SJCRH30 (cell line): Measurements from ENCODE around the gene FIBCD1. TPM values are rescaled to one million over a fixed set of nuclear protein-coding genes. Genes with fewer than 3 reads are reported as not detected.

Experiments used
- DNase-seq, 2 experiments: peaks; one replicate each; pipeline ENCODE4 v3.0.0-alpha.2; 2015 to 2020
- H3K27ac ChIP-seq: fragments of 250-450 bp; sonication (Bioruptor Pico); 2 replicates; pipeline ENCODE4 v1.5.1; 2020; ENCODE audit warnings: mild to moderate bottlenecking, moderate library complexity
- H3K27me3 ChIP-seq: fragments of 250-450 bp; sonication (Bioruptor Pico); 2 replicates; pipeline ENCODE4 v1.5.1; 2020; ENCODE audit warnings: mild to moderate bottlenecking, moderate library complexity
- H3K36me3 ChIP-seq: fragments of 250-450 bp; sonication (Bioruptor Pico); 2 replicates; pipeline ENCODE4 v1.5.1; 2020; ENCODE audit warnings: mild to moderate bottlenecking, moderate library complexity
- H3K4me1 ChIP-seq: fragments of 250-450 bp; sonication (Bioruptor Pico); 2 replicates; pipeline ENCODE4 v1.5.1; 2020; ENCODE audit warnings: mild to moderate bottlenecking, moderate library complexity
- H3K4me3 ChIP-seq: fragments of 250-450 bp; sonication (Bioruptor Pico); 2 replicates; pipeline ENCODE4 v1.5.1; 2020; ENCODE audit warnings: mild to moderate bottlenecking, moderate library complexity
- H3K9me3 ChIP-seq: fragments of 250-450 bp; sonication (Bioruptor Pico); replicated peaks from 2 replicates; pipeline ENCODE4 v1.5.1; 2020; ENCODE audit warnings: mild to moderate bottlenecking, moderate library complexity
- total RNA-seq: library from RNA; depleted of rRNA; stranded (reverse); fragments of >200 nt; shearing (Covaris generic); gene quantifications from 2 replicates; pipeline ENCODE4 v1.2.3, GENCODE V29; 2014

FIBCD1 gene
- total RNA-seq, 1 experiment from 2014 or later: 2.8 TPM

DNA sequence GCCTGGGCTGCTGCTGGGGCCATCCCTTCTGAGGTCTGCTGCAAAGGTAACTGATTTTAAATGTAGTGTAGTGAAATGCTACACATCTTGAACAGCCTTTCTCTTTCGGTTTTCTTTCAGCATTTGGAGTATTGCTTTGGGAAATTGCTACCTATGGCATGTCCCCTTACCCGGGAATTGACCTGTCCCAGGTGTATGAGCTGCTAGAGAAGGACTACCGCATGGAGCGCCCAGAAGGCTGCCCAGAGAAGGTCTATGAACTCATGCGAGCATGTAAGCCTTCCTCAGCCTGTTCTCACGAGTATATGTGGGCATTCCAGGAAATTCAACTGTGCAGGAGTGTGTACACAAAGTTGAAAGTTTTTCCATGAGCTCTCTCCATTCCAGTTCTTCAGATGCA is 60.8 kb downstream of the FIBCD1 start:
- no peaks in the 10 kb centered on the region for H3K27me3 ChIP-seq
- H3K27ac ChIP-seq: no peak overlapping the region
- H3K4me3 ChIP-seq: no peak overlapping the region
- no peak for DNase-seq
- peaks cover 80% of the 10 kb centered on the region for H3K36me3 ChIP-seq
- H3K4me1 ChIP-seq: no peaks in the 10 kb centered on the region
- H3K9me3 ChIP-seq: no peaks in the 10 kb centered on the region

DNA sequence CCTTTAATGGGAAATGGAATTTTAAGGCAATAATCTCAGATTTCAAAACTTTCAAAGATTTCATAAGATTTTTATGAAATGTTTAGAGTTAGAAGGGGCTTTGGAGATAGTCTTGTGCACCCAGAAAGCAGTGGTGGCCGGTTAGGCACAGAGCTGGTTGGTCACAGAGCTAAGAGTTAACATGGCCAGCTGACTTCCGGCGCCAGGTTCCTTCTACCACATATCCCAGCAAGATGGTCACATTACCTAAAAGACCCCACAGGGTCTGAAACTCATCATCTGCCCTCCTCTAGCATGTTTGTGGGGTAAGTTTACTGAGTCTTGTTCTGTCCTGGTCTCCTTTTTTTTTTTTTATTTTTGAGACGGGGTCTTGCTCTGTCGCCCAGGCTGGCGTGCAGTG is 61.7 kb downstream of the FIBCD1 start:
- H3K36me3 ChIP-seq: peaks cover 82% of the 10 kb centered on the region
- H3K9me3 ChIP-seq: no peaks in the 10 kb centered on the region
- no peaks in the 10 kb centered on the region for H3K27me3 ChIP-seq
- no peak overlapping the region for H3K27ac ChIP-seq
- H3K4me1 ChIP-seq: no peaks in the 10 kb centered on the region
- DNase-seq: no peak
- no peak overlapping the region for H3K4me3 ChIP-seq

DNA sequence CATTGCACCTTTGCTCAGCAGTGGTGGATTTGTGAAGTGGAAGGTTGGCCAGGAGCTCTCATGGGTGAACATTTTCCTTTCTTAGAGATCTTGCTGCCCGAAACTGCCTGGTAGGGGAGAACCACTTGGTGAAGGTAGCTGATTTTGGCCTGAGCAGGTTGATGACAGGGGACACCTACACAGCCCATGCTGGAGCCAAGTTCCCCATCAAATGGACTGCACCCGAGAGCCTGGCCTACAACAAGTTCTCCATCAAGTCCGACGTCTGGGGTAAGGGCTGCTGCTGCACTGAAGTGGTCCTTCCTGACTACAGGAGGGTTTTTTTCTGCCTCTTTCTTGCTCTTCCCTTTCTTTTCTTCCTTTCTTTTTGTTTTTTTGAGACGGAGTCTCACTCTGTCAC is 64.3 kb downstream of the FIBCD1 start:
- H3K9me3 ChIP-seq: no peaks in the 10 kb centered on the region
- no peak for DNase-seq
- peaks cover 14% of the 10 kb centered on the region for H3K4me1 ChIP-seq
- H3K4me3 ChIP-seq: no peak overlapping the region
- peaks cover 70% of the 10 kb centered on the region for H3K36me3 ChIP-seq
- no peaks in the 10 kb centered on the region for H3K27me3 ChIP-seq
- no peak overlapping the region for H3K27ac ChIP-seq

DNA sequence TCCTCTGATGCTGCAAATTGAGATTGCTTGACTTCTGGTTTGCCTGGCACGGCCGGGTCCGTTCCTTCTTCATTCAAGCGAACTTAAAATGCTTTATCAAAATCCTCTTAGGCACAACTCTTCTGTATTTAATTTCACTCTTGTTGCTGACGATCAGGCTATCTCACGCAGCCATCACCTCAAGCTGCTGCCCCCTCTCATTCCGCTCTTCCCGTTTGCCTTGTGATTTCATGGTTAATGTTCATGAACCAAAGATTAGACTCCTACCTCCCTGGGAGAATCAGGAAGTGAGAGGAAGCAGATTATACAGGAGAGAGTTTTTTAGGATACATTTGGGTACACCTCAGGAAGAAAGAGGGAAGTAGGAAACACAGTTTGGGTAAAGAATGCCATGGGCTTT is 65.1 kb downstream of the FIBCD1 start:
- H3K27me3 ChIP-seq: no peaks in the 10 kb centered on the region
- H3K9me3 ChIP-seq: no peaks in the 10 kb centered on the region
- DNase-seq: no peak
- H3K4me3 ChIP-seq: no peak overlapping the region
- H3K36me3 ChIP-seq: peaks cover 65% of the 10 kb centered on the region
- H3K27ac ChIP-seq: no peak overlapping the region
- H3K4me1 ChIP-seq: peaks cover 14% of the 10 kb centered on the region

DNA sequence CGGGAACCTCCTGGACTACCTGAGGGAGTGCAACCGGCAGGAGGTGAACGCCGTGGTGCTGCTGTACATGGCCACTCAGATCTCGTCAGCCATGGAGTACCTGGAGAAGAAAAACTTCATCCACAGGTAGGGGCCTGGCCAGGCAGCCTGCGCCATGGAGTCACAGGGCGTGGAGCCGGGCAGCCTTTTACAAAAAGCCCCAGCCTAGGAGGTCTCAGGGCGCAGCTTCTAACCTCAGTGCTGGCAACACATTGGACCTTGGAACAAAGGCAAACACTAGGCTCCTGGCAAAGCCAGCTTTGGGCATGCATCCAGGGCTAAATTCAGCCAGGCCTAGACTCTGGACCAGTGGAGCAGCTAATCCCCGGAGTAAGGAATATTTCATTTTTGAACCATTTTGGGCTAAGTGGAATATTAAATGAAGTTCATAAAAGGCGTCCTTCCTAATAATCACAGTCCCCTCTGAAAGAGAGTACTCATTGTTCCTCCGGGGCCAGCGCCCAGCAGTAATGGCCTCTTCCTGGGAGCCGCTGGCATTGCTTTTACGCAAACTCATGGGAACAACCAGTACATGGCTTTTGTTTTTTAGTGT is 66.0 kb downstream of the FIBCD1 start:
- Histone ChIP-seq H3K4me1 (peaks cover 14% of the 10 kb centered on the region), H3K4me3 (no peak overlapping the region), H3K9me3 (no peaks in the 10 kb centered on the region), H3K27me3 (no peaks in the 10 kb centered on the region), H3K27ac (no peak overlapping the region), H3K36me3 (peaks cover 58% of the 10 kb centered on the region)
- DNase-seq: no peak

DNA sequence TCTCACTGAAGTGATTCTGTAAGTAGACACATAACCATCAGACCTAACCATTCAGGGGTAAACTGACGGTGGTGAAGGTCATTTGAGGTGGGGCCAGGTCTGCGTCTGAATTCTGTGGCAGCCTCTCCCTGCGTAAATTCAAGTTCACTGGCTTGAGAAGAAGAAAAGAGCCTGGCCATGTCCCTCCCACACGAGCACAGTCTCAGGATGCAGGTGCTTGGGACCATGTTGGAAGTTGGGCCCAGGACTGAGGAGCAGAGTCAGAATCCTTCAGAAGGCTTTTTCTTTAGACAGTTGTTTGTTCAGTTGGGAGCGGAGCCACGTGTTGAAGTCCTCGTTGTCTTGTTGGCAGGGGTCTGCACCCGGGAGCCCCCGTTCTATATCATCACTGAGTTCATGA is 66.5 kb downstream of the FIBCD1 start:
- peaks cover 14% of the 10 kb centered on the region for H3K4me1 ChIP-seq
- H3K27ac ChIP-seq: no peak overlapping the region
- H3K27me3 ChIP-seq: no peaks in the 10 kb centered on the region
- no peaks in the 10 kb centered on the region for H3K9me3 ChIP-seq
- peaks cover 55% of the 10 kb centered on the region for H3K36me3 ChIP-seq
- DNase-seq: no peak
- no peak overlapping the region for H3K4me3 ChIP-seq

DNA sequence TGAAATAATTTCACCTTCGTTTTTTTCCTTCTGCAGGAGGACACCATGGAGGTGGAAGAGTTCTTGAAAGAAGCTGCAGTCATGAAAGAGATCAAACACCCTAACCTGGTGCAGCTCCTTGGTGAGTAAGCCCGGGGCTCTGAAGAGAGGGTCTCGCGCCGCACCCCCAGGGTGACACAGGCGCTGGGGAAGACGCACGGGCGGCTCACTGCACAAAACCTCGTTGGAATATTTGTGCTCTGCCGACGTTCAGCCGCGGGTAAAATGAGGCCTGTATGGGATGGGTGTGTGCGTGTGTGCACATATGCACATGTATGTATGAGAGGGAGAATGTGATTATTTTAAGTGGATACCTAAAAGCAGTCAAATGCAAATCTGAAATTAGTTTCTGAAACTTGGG is 67.0 kb downstream of the FIBCD1 start:
- peaks cover 55% of the 10 kb centered on the region for H3K36me3 ChIP-seq
- H3K27me3 ChIP-seq: no peaks in the 10 kb centered on the region
- DNase-seq: no peak
- H3K27ac ChIP-seq: no peak overlapping the region
- H3K9me3 ChIP-seq: no peaks in the 10 kb centered on the region
- no peak overlapping the region for H3K4me3 ChIP-seq
- peaks cover 14% of the 10 kb centered on the region for H3K4me1 ChIP-seq

DNA sequence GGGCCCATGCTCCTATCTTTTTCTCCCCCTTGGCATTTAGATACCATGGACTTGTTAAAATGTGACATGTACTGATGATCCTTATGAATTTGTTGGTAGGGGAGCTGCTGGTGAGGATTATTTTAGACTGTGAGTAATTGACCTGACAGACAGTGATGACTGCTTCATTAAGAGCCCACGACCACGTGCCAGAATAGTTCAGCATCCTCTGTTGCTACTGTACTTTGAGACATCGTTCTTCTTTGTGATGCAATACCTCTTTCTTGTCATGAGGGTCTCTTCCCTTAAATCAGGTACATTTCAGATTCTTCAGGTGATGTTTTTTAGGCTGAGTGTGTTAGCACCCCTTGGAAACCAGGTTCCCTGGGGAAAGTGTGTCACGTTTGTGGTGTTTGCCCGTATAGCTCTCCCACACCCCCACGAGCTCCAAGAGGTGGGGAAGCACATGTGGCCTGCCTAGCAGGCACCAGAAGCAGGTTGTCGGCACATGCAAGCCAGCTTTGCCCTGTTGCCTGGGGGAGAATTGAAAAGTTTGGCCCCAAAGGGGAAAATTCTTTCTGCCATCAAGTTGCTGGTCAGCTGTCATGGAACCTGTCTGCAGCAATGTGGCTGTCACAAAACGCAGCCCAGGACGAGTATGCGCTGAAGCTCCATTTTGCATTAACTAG is 67.5 kb downstream of the FIBCD1 start:
- Histone ChIP-seq H3K9me3 (no peaks in the 10 kb centered on the region), H3K27me3 (no peaks in the 10 kb centered on the region), H3K4me3 (no peak overlapping the region), H3K36me3 (peaks cover 55% of the 10 kb centered on the region), H3K4me1 (peaks cover 14% of the 10 kb centered on the region), H3K27ac (peak overlapping the region; percentile 64)
- no peak for DNase-seq

DNA sequence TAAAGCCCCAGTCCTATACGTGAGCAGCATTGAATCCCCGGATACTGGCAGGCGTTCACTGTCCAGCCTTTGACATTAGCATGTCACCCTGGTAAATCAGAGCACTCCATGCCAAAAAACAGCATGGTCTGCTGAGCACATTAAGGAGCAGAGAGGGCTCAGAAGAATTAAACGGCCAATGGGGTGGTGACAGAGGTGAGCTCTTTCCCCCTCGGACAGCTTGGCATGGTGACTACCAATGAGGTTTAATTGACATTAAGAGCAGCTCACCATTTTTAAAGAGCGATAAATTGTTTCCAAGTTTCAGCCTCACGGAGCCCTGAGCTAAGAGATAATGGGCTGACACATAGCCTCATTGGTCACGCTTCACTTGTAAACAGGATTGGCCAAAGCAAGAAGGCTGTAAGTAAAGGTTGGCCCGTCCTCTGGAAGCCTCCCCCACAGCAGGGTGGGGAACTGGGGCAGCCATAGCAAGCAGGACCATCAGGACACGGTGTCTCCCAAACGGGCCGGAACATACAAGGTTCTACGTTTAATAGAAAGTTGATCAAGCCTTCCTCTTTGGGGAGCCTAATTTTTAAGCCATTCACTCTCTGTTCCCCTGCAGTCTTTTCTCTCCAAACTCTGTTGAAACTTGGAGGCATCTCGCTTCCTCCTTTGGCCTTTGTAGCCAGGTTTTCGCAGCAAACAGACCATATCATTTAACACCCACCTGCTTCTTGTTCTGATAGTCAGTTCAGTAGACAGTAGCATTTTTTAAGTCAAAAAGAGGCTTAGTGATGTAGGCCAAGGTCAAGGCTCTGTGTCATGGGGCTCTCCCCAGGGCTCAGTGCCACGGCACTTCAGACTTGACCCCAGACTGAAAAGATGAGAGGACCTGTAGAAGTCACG is 68.3 kb downstream of the FIBCD1 start:
- Histone ChIP-seq H3K4me3 (no peak overlapping the region), H3K36me3 (peaks cover 51% of the 10 kb centered on the region), H3K9me3 (no peaks in the 10 kb centered on the region), H3K27ac (peak overlapping the region; percentile 64), H3K4me1 (peaks cover 14% of the 10 kb centered on the region), H3K27me3 (no peaks in the 10 kb centered on the region)
- DNase-seq: peak; percentile 49 to 68

DNA sequence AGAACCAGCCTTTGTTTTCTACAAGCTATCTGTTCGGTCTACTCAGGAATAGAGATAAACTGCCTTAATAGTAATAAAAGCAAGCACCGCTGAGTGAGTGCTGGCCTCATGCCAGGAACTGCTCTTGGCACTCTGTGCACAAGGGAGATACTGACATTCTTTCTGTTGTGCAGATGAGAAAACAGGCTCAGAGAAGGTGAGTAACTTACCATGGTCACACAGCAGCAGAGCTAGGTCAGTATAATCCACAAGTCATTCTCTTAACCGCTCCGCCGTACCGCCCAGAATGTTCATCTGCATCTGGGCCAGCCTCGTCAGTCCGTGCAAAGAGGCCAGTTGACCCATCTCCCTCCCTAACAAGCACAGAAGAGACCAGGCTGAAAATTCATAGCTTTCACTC is 69.8 kb downstream of the FIBCD1 start:
- peaks cover 46% of the 10 kb centered on the region for H3K36me3 ChIP-seq
- H3K9me3 ChIP-seq: no peaks in the 10 kb centered on the region
- no peak overlapping the region for H3K4me3 ChIP-seq
- DNase-seq: no peak
- H3K27me3 ChIP-seq: no peaks in the 10 kb centered on the region
- H3K27ac ChIP-seq: no peak overlapping the region
- H3K4me1 ChIP-seq: peaks cover 14% of the 10 kb centered on the region

DNA sequence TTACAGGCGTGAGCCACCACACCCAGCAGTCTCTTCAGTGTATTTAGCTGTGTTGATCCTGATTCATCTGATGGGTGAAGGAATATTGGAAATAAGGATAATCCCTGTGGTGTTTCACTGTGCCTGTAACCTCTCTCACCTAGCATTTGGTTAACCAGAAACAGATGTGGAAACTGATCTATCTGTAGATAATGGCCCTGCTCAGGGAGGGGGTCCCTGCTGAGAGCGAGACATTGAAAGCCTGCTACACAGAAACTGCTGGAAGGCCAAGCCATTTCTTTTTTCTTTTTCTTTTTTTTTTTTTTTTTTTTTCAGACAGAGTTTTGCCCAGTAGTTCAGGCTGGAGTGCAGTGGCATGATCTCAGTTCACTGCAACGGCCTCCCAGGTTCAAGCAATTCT is 70.8 kb downstream of the FIBCD1 start:
- Histone ChIP-seq H3K36me3 (peaks cover 43% of the 10 kb centered on the region), H3K27me3 (no peaks in the 10 kb centered on the region)

DNA sequence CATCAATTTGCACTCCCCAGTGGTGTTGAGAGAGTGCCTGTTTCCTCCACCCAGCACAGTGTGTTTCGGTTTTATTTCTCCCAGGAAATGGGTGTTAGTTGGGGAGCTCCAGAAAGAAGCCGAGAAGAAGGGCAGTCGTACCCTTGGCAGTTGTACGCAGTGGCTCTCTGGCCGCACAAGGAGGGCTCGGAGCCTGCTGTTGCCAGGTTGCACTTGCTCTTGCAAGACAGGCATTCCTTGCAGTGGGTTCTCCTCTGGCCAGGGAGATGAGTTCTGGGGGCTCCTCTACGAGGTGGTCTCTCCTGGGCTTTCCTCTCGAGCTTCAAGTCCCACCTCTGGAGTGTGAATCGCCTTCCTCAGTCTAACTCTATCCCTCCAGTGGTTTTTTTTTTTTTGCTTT is 71.5 kb downstream of the FIBCD1 start:
- peaks cover 14% of the 10 kb centered on the region for H3K4me1 ChIP-seq
- no peak overlapping the region for H3K4me3 ChIP-seq
- no peaks in the 10 kb centered on the region for H3K27me3 ChIP-seq
- no peaks in the 10 kb centered on the region for H3K9me3 ChIP-seq
- DNase-seq: no peak
- H3K36me3 ChIP-seq: peaks cover 43% of the 10 kb centered on the region
- no peak overlapping the region for H3K27ac ChIP-seq

More for the DNA sequence above, 70.8 kb downstream of the FIBCD1 start:
- no peak for DNase-seq
- no peak overlapping the region for H3K27ac ChIP-seq
- no peaks in the 10 kb centered on the region for H3K9me3 ChIP-seq
- H3K4me1 ChIP-seq: peaks cover 14% of the 10 kb centered on the region
- H3K4me3 ChIP-seq: no peak overlapping the region

DNA sequence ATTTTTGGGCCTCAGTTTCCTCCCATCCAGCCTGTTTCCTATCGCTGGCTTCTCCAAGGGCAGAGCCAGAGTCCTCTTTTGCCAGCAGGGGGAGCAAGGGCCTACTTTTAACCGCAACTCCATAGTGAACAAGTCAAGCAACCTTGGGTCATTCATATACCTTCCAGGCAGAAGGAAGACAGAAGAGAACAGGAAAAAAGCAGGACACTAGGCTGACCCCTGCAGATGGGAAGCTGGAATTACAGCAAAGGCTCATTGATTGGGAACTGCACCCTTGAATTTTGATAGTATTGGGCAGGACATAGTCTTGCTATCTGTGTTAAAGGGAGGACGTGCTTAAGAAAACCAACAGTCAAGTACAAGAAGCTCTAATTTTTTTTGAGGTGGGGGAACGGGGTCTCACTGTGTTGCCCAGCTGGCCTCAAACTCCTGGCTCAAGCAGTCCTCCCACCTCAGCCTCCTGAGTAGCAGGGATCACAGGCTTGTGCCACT is 72.5 kb downstream of the FIBCD1 start:
- peaks cover 34% of the 10 kb centered on the region for H3K36me3 ChIP-seq
- no peak overlapping the region for H3K4me3 ChIP-seq
- no peak overlapping the region for H3K27ac ChIP-seq
- H3K27me3 ChIP-seq: no peaks in the 10 kb centered on the region
- H3K4me1 ChIP-seq: peaks cover 21% of the 10 kb centered on the region
- no peaks in the 10 kb centered on the region for H3K9me3 ChIP-seq
- DNase-seq: peak; percentile 90 to 96

DNA sequence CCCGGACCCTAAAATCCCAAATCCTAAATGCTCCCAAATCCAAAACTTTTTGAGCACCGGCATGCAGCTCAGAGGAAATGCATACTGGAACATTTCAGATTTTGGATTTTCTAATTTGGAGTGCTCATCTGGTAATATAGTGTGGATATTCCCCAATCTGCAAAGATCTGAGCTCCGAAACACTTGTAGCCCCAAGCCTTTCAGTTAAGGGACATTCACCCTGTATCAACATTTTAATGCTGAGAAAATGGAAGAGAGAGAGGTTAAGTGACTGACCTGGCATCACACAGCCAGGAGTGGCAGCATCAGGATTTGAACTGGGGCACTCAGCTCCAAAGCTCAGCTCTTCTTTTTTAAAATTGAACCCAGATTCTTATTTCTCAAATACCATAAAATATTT is 73.1 kb downstream of the FIBCD1 start:
- H3K27ac ChIP-seq: no peak overlapping the region
- H3K4me3 ChIP-seq: no peak overlapping the region
- peaks cover 22% of the 10 kb centered on the region for H3K4me1 ChIP-seq
- H3K27me3 ChIP-seq: no peaks in the 10 kb centered on the region
- DNase-seq: no peak
- H3K9me3 ChIP-seq: no peaks in the 10 kb centered on the region
- H3K36me3 ChIP-seq: peaks cover 29% of the 10 kb centered on the region

DNA sequence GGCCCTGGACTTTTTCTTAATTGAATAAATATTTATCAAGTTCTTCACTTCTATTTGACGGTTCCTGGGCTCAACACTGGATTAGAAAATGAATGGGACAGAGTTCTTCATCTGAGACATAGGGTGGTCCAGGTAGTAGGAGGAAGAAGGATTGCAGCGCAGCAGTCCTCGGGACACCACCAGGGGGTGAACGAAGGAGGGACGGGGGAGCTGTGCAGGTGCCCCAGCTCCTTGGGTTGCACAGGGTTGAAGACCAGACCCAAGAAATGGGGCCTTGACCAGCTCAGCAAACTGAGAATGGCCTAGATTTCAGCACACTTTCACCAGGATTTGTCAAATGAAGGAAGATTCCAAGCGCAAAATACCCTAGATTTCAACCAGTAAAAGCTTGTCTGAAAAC is 74.5 kb downstream of the FIBCD1 start:
- peaks cover 24% of the 10 kb centered on the region for H3K4me1 ChIP-seq

More for the DNA sequence above, 74.5 kb downstream of the FIBCD1 start:
- no peak for DNase-seq
- Histone ChIP-seq H3K4me3 (no peak overlapping the region), H3K27ac (no peak overlapping the region), H3K27me3 (no peaks in the 10 kb centered on the region), H3K36me3 (peaks cover 29% of the 10 kb centered on the region), H3K9me3 (no peaks in the 10 kb centered on the region)
